GM20431 (cell line): Measurements from ENCODE around the gene ATP5PB.

Source experiments
- in situ Hi-C: fragments of 300-500 bp; cut with MseI, MboI; formaldehyde crosslinking; loops from one replicate; pipeline ENCODE4 v1.15.0; 2020; ENCODE audit warnings: low sequenced_read_pairs; ENCODE audit not compliant: unreplicated experiment

The ATP5PB gene

GRCh38 chr1:111471538-111471937 is 22.3 kb downstream of the ATP5PB start:
- in situ Hi-C loops, result no loop called here

DNA sequence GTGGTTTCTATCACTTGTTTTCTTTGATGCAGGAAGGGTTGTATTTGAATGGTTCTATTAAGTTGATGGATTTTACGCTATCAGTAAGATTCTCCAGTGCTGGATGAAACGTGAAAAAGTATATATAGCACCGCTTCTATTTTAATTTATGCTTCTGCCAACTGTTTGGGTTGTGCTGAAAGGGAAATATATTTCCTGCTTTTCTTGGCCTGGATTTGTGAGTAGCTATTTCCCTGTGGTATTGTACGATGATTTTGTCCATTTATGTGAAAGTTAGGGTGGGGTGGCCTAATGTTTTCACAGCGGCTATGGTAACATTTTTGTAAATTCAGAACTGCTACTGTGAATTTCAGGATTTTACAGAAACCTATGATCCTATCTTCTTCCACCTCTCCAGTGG is 24.8 kb downstream of the ATP5PB start:
- in situ Hi-C loops, result no loop called here

- in situ Hi-C loops, result no loop called here
Measured at GRCh38 chr1:111474521-111474920, 25.3 kb downstream of the ATP5PB start.

GRCh38 chr1:111475701-111476100 is 26.4 kb downstream of the ATP5PB start:
- in situ Hi-C loops, result no loop called here

GRCh38 chr1:111476214-111476613 is 26.9 kb downstream of the ATP5PB start:
- in situ Hi-C loops, result no loop called here

GRCh38 chr1:111476761-111477309 is 27.6 kb downstream of the ATP5PB start:
- in situ Hi-C loops, result no loop called here

- in situ Hi-C loops, result no loop called here
Measured at GRCh38 chr1:111480674-111481073, 31.4 kb downstream of the ATP5PB start.

- in situ Hi-C loops, result no loop called here
Measured at GRCh38 chr1:111481387-111482221, 32.3 kb downstream of the ATP5PB start.

DNA sequence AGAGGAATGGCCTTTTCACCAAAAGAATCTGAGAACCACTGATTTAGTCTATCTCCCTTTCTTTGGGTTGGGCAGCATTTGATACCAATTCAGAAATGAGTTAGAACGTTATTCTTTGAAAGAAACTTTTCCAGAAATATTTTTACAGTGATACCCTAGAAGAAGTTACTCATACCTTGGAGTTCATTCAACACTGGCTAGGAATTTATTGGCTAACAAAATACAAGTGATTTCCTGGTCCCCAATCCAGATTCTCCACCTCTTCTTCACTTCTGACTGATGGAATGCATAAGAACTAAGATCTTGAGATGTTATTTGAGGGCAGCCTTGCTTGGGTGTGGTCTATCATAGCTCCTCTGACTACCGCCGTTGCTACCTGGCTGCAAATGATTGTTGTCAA is 33.9 kb downstream of the ATP5PB start:
- in situ Hi-C loops, result no loop called here

GRCh38 chr1:111483876-111484275 is 34.6 kb downstream of the ATP5PB start:
- in situ Hi-C loops, result no loop called here

GRCh38 chr1:111484391-111485026 is 35.2 kb downstream of the ATP5PB start:
- in situ Hi-C loops, result no loop called here

- in situ Hi-C loops, result no loop called here
Measured at GRCh38 chr1:111486431-111486830, 37.2 kb downstream of the ATP5PB start.

DNA sequence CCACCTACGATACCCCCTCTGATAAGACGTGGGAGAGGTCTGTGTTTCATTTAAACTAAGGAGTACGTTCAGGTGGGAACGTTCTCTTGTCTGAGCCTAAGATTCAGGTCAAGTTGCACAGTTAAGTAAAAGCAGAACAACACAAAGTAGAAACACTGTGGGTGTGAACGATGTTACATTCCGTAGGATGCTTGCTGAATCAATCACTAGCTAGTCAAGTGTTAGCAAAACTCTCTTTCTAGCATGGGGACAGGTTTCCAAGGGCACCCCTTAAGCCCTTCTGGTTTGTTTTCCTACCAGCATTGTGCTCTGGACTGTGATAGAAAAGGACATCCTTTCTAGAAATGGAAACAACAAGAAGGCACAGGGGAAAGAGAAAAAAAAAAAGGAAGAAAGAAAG is 37.9 kb downstream of the ATP5PB start:
- in situ Hi-C loops, result no loop called here

- in situ Hi-C loops, result no loop called here
Measured at GRCh38 chr1:111488669-111489068, 39.4 kb downstream of the ATP5PB start.

- in situ Hi-C loops, result loop anchor here (10.0 kb wide), 1 partner anchor 255 kb away; no protein-coding TSS in a partner anchor
Measured at GRCh38 chr1:111489604-111490003, 40.3 kb downstream of the ATP5PB start.

- in situ Hi-C loops, result loop anchor here (10.0 kb wide), 1 partner anchor 255 kb away; no protein-coding TSS in a partner anchor
Measured at GRCh38 chr1:111490220-111490619, 41.0 kb downstream of the ATP5PB start.

- in situ Hi-C loops, result loop anchor here (10.0 kb wide), 1 partner anchor 254 kb away; no protein-coding TSS in a partner anchor
Measured at GRCh38 chr1:111491070-111491469, 41.8 kb downstream of the ATP5PB start.

GRCh38 chr1:111496398-111496797 is 47.1 kb downstream of the ATP5PB start:
- in situ Hi-C loops, result loop anchor here (10.0 kb wide), 1 partner anchor 248 kb away; no protein-coding TSS in a partner anchor

DNA sequence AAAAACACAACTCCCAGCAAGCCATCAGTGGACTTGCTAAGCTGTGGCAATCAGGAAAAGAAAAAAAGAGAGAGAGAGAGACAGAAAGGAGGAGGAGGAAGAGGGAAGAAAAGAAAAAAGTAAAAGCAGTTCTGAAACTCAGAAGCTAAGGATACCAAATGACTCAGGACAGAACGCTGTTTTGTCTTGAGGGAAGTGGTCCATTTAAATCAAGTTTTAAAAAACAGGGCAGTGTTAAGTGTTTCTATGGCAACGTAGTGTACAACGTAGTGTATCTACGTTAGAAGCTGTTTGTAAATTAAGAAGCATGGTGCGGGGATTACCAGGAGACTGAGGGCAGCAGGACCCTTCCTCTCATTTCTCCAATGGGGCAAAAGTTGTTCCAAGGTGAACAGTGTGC is 48.3 kb downstream of the ATP5PB start:
- in situ Hi-C loops, result loop anchor here (10.0 kb wide), 1 partner anchor 247 kb away; no protein-coding TSS in a partner anchor

- in situ Hi-C loops, result loop anchor here (10.0 kb wide), 1 partner anchor 246 kb away; no protein-coding TSS in a partner anchor
Measured at GRCh38 chr1:111499026-111499785, 49.9 kb downstream of the ATP5PB start.
